T-helper 2 cell treated with Interferon-gamma antibody and Interleukin-4, amounts not matched to agents 100 ng/mL and 5 ng/mL, for 36 hours (primary cell): ENCODE results near the gene ADIG. TPM values are rescaled to one million over a fixed set of nuclear protein-coding genes. Genes with fewer than 3 reads are reported as not detected.
"Not testable (repeated sequence)": the region's sequence is repeated elsewhere in the genome, so short reads cannot be mapped to it uniquely, and the experiment has no call there.

Experiments
- intact Hi-C: fragments of 100-400 bp; cut with micrococcal nuclease; formaldehyde crosslinking; loops from one replicate; pipeline ENCODE4 v1.15.1; 2023
- total RNA-seq: library from RNA; stranded (reverse); gene quantifications from 2 replicates; pipeline ENCODE4 v1.2.3, GENCODE V29; 2022

ADIG gene
- total RNA-seq, 1 donor from 2014 or later: not detected

GRCh38 chr20:38569747-38570525 lies 11.1 kb upstream of the ADIG start:
- intact Hi-C loops: no loop called here

- intact Hi-C loops: no loop called here
Observed at GRCh38 chr20:38573413-38573812, 7.6 kb upstream of the ADIG start.

- intact Hi-C loops: no loop called here
Observed at GRCh38 chr20:38579219-38579910, 1.6 kb upstream of the ADIG start.

- intact Hi-C loops: no loop called here
Observed at GRCh38 chr20:38579921-38580320, 1.1 kb upstream of the ADIG start.

GRCh38 chr20:38581830-38582358 lies 897 bp downstream of the ADIG start:
- intact Hi-C loops: no loop called here

- intact Hi-C loops: no loop called here
Observed at GRCh38 chr20:38583306-38583705, 2.3 kb downstream of the ADIG start.

GRCh38 chr20:38584099-38584763 lies 3.2 kb downstream of the ADIG start:
- intact Hi-C loops: no loop called here

GRCh38 chr20:38585404-38586180 lies 4.6 kb downstream of the ADIG start:
- intact Hi-C loops: no loop called here

GRCh38 chr20:38586181-38586525 lies 5.2 kb downstream of the ADIG start:
- intact Hi-C loops: no loop called here

GRCh38 chr20:38588303-38588702 lies 7.3 kb downstream of the ADIG start:
- intact Hi-C loops: no loop called here

- intact Hi-C loops: no loop called here
Observed at GRCh38 chr20:38589351-38589750, 8.4 kb downstream of the ADIG start.

GRCh38 chr20:38589967-38590675 lies 9.1 kb downstream of the ADIG start:
- intact Hi-C loops: no loop called here

GRCh38 chr20:38590676-38591473 lies 9.9 kb downstream of the ADIG start:
- intact Hi-C loops: no loop called here

- intact Hi-C loops: no loop called here
Observed at GRCh38 chr20:38591474-38592410, 10.7 kb downstream of the ADIG start.

GRCh38 chr20:38592411-38592790 lies 11.4 kb downstream of the ADIG start:
- intact Hi-C loops: not testable (repeated sequence)

GRCh38 chr20:38594281-38594680 lies 13.3 kb downstream of the ADIG start:
- intact Hi-C loops: not testable (repeated sequence)

GRCh38 chr20:38595886-38596285 lies 14.9 kb downstream of the ADIG start:
- intact Hi-C loops: not testable (repeated sequence)

- intact Hi-C loops: no loop called here
Observed at GRCh38 chr20:38599410-38599882, 18.4 kb downstream of the ADIG start.

GRCh38 chr20:38600057-38600456 lies 19.1 kb downstream of the ADIG start:
- intact Hi-C loops: no loop called here
